Measurements from ENCODE around the gene NFATC2. TPM values are rescaled to one million over a fixed set of nuclear protein-coding genes. Genes with fewer than 3 reads are reported as not detected.

NFATC2 gene
- total RNA-seq, 6 experiments from 2014 or later, result 3.9 to 7.1 (median 4.7) TPM

DNA sequence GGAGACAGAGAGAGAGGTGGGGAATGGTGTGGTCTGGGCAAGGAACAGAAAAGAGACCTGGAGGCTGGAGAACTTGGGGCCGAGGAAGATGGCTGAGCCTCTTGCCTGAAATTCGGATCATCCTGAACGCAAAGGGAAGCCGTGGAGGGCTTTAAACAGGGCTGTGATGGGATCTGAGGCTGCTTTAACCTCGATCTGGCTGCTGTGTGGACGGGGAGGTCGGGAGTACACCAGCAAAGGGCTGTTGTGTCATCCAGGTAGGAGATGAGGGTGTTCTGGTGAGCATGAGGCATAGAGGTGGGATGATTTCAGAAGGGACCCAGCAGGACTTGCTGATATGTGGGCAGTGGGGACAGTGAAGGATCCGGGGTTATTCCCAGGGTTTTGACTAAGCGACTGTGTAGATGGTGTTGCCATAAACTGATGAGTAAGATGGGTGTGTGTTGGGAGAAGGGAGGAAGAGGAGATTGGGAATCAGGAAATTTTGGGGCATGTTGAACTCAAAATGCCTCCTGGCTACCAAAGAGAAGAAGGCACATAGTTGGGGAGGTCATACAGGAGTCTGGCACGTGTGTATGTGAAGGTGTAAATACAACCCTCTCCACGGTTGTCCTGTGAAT, 158.5 kb downstream of the NFATC2 start:
- intact Hi-C loops (cut with DNase I), result no loop called here
- no peaks in the 10 kb centered on the region for H3K9me3 ChIP-seq

DNA sequence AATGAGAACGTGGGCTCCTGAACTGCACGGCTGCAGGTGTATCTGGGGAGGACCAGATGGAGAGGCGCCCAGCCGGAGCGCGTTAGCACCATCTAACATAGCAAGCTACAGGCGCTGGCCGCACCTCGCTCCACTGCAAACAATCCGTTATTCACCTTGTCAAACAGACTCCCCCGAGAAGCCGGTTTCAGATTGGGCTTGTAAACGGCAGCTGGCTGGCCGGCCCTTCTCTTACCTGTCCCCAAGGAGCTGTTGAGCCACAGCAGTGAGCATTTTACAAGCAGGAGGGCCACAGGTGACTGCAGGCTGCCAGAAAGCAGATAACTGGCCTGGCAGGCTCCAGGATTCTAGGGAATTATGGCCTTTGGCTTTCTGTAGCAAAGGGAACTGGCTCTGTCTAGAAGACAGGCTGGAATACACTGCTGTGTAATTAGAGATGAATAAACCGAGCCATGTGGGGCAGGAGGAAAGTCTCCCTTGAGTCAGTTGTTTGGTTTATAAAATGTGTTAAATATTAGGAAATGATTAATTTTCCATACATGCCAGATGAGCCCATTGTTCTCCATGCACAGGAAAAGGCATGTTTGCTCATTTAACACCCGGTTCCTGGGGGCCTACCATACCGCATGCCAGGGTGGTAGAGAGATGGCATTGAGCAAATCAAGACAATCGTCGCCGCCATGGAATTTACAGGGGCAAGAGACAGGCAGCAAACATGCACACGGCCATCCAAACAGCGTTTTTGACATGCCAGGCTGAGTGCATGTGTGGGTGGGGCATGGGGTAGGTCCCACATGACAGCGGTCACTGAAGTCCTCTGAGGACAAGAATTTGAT, 159.3 kb downstream of the NFATC2 start:
- Histone ChIP-seq H3K27me3 (no peaks in the 10 kb centered on the region), H3K27ac (no peak overlapping the region), H3K36me3 (no peaks in the 10 kb centered on the region), H3K9me3 (no peaks in the 10 kb centered on the region), H3K4me3 (no peak overlapping the region), H3K4me1 (peaks cover 0 to 4% (median under 1%) of the 10 kb centered on the region in 4 donors)
- intact Hi-C loops (cut with DNase I), result no loop called here
- ATAC-seq, result no peak
- TF ChIP-seq, protein P1, sequence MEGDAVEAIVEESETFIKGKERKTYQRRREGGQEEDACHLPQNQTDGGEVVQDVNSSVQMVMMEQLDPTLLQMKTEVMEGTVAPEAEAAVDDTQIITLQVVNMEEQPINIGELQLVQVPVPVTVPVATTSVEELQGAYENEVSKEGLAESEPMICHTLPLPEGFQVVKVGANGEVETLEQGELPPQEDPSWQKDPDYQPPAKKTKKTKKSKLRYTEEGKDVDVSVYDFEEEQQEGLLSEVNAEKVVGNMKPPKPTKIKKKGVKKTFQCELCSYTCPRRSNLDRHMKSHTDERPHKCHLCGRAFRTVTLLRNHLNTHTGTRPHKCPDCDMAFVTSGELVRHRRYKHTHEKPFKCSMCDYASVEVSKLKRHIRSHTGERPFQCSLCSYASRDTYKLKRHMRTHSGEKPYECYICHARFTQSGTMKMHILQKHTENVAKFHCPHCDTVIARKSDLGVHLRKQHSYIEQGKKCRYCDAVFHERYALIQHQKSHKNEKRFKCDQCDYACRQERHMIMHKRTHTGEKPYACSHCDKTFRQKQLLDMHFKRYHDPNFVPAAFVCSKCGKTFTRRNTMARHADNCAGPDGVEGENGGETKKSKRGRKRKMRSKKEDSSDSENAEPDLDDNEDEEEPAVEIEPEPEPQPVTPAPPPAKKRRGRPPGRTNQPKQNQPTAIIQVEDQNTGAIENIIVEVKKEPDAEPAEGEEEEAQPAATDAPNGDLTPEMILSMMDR (IDR thresholded peaks at IDR 0.05), result no peak
- no peak for TF ChIP-seq POLR2A (IDR thresholded peaks at IDR 0.05)
- DNase-seq, result no peak
- 38% methylated on average over 4 of the region's 23 CpGs for WGBS (ENCODE audit: insufficient coverage, low coverage, low lambda C conversion rate, missing lambda C conversion rate)

More for the DNA sequence above, 158.5 kb downstream of the NFATC2 start:
- ATAC-seq (no peak), DNase-seq (no peak)
- H3K27ac ChIP-seq, result no peak overlapping the region
- no peak overlapping the region for H3K4me3 ChIP-seq
- no peaks in the 10 kb centered on the region for H3K36me3 ChIP-seq
- no peaks in the 10 kb centered on the region for H3K27me3 ChIP-seq
- TF ChIP-seq POLR2A (IDR thresholded peaks at IDR 0.05), result no peak
- TF ChIP-seq, protein P1 (IDR thresholded peaks at IDR 0.05), result no peak
- H3K4me1 ChIP-seq, result peaks cover 0 to 12% (median 5%) of the 10 kb centered on the region in 4 donors
- WGBS (ENCODE audit: insufficient coverage, low coverage, low lambda C conversion rate, missing lambda C conversion rate), result 86% methylated on average over 8 of the region's 11 CpGs

DNA sequence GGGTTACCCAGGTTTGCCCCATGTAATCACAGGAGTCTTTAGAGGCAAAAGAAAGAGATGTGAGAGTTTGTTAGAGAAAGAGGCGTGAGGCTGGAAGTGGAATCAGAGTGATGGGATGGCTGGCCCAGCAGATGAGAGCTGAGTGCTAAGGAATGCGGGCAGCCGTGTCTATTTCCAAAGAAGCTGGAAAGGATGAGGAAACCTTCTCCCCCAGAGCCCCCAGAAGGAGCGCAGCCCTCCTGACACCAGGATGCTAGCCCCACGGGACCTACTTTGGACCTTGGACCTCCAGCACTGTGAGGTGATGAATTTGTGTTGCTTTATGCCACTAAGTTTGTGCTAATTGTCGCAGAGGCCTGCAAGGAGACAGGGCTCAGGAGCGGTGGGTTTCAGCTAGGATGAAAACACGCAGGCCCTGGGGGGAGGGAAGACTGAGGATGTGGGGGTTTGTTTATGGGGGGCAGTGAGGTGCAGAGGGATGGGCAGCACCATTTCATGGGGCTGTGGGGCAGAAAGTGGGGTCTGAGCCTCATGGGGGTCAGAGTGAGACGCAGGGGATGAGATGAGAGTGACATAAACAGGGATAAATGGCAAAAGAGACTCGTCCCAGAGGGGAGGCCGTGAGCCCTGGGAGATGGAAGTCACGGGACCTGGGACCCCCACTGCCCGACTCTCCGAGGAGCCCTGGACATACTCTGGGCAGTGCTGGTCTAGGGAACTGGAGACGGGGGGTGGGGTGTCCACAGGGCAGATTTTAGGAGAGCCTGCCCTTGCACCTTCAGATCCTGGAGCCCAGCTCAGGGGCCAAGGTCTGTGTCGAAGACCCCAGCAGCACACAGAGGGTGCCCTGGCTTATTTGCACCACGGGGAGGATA, 160.2 kb downstream of the NFATC2 start:
- no peak overlapping the region for H3K27ac ChIP-seq
- H3K36me3 ChIP-seq, result no peaks in the 10 kb centered on the region
- DNase-seq, result peak in 1 of 3 donors; percentile 38
- no peaks in the 10 kb centered on the region for H3K9me3 ChIP-seq
- no peak for ATAC-seq
- 84% methylated on average over 8 of the region's 17 CpGs for WGBS (ENCODE audit: insufficient coverage, low coverage, low lambda C conversion rate, missing lambda C conversion rate)
- no peaks in the 10 kb centered on the region for H3K4me1 ChIP-seq
- H3K4me3 ChIP-seq, result no peak overlapping the region
- intact Hi-C loops (cut with DNase I), result no loop called here
- no peaks in the 10 kb centered on the region for H3K27me3 ChIP-seq
- no peak for TF ChIP-seq POLR2A (IDR thresholded peaks at IDR 0.05)
- TF ChIP-seq, protein P1 (IDR thresholded peaks at IDR 0.05), result no peak

DNA sequence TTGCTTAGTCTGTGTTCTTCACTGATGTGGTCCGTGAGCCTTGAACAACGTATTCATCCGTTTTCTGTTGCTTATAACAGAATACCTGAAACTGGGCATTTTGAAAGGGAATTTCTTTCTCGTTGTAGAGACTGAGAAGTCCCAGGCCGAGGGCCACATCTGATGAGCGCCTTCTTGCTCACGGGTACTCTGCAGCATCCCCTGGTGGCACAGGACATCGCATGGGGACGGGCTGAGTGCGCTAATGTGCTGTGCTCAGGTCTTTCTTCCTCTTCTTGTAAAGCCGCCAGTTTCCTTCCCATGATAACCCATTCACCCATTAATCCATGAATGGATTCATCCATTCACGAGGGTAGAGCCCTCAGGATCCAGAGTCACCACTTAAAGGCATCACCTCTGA, 161.0 kb downstream of the NFATC2 start:
- H3K27ac ChIP-seq, result no peak overlapping the region
- ATAC-seq (no peak), DNase-seq (no peak)
- H3K4me3 ChIP-seq, result no peak overlapping the region
- no peaks in the 10 kb centered on the region for H3K27me3 ChIP-seq
- WGBS (ENCODE audit: insufficient coverage, low coverage, low lambda C conversion rate, missing lambda C conversion rate), result 83% methylated on average over 9 of the region's 12 CpGs
- no peaks in the 10 kb centered on the region for H3K36me3 ChIP-seq
- H3K4me1 ChIP-seq, result no peaks in the 10 kb centered on the region
- TF ChIP-seq, protein P1 (IDR thresholded peaks at IDR 0.05), result no peak
- TF ChIP-seq POLR2A (IDR thresholded peaks at IDR 0.05), result no peak
- intact Hi-C loops (cut with DNase I), result no loop called here
- no peaks in the 10 kb centered on the region for H3K9me3 ChIP-seq
